Stimulated activated CD8-positive, alpha-beta memory T cell treated with anti-CD3 and anti-CD28 coated beads, Interleukin-4, amount 100 ng/mL, for 24 hours (primary cell): ENCODE results near the gene ABCA7.

ENCODE experiments used
- DNase-seq: peaks from one replicate; pipeline ENCODE4 v3.0.0-alpha.2; 2020; ENCODE audit warnings: low read depth

Gene ABCA7

DNA sequence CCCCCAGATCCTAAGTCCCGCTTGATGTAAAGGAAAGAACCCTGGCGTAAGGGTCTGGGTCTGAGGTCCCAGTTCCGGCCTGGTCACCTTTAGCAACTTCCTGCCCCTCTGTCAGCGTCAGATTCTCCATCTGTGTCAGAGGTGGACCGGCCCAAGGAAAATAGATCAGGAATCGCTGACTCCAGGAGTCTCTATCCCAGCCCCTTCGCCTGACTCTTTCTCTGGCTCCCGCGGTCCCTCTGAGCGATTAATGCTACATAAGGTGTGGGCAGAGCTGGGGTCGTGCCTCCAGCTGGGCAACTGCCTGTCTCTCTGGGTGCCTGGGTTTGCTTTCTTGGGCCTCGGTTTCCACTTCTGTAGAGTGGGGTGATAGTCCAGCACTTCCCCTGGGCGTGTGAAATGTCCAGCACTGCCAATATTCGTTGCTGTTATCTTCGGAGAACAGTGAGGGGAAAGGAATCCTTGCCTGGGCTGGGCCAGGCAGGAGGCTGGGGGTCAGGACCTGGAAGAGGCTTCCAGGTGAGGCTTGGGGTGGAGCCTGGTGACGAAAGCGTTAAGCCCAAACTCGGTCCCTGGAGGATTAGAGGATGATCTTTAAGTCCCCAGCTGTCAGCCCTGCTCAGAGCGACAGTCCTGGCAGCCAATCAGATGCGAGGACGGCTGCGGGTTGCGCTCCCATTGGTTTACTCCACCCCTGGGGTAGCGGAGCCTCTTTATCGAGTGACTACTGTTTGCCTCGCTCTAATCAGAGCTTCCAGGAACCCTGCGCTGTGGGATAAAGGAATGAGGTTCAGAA is 767 bp downstream of the ABCA7 start:
- peak; percentile 85 for DNase-seq

- no peak for DNase-seq
These were observed 1.4 kb downstream of the ABCA7 start for GRCh38 chr19:1041272-1041834.

- no peak for DNase-seq
These were observed 2.2 kb downstream of the ABCA7 start for GRCh38 chr19:1041835-1042685.

GRCh38 chr19:1042689-1043511 is 3.0 kb downstream of the ABCA7 start:
- no peak for DNase-seq

DNA sequence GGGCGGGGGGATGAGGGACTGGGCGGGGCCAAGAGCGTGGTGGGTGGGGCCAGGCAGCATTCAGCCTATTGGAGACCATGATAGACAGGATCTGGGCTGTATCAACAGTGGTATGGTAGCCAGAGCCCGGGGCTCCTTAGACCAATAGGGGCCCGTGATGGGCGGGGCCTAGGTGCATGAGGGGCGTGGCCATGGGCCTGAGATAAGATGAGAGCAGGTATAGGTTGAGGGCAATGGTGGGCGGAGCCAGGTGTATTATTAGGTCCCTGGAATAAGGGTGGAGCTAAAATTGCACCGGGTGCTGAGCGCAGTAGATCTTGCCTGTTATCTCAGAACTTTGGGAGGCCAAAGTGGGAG is 5.3 kb downstream of the ABCA7 start:
- peak; percentile 53 for DNase-seq

GRCh38 chr19:1046117-1046626 is 6.3 kb downstream of the ABCA7 start:
- DNase-seq: no peak

DNA sequence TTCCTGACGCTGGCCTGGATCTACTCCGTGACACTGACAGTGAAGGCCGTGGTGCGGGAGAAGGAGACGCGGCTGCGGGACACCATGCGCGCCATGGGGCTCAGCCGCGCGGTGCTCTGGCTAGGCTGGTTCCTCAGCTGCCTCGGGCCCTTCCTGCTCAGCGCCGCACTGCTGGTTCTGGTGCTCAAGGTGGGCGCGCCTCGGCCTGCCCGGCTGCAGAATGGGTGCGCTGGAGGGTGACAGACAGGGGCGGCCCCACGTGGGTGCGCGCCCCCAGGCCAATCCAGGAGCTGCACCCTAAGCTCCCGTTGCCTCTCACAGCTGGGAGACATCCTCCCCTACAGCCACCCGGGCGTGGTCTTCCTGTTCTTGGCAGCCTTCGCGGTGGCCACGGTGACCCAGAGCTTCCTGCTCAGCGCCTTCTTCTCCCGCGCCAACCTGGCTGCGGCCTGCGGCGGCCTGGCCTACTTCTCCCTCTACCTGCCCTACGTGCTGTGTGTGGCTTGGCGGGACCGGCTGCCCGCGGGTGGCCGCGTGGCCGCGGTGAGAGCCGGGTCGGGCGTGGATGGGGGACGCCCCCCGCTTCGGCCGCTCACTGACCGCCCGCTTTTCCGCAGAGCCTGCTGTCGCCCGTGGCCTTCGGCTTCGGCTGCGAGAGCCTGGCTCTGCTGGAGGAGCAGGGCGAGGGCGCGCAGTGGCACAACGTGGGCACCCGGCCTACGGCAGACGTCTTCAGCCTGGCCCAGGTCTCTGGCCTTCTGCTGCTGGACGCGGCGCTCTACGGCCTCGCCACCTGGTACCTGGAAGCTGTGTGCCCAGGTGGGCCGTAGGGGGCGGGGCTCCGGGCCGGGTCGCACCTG is 7.2 kb downstream of the ABCA7 start:
- DNase-seq: no peak

GRCh38 chr19:1047696-1048147 is 7.8 kb downstream of the ABCA7 start:
- DNase-seq: no peak

DNA sequence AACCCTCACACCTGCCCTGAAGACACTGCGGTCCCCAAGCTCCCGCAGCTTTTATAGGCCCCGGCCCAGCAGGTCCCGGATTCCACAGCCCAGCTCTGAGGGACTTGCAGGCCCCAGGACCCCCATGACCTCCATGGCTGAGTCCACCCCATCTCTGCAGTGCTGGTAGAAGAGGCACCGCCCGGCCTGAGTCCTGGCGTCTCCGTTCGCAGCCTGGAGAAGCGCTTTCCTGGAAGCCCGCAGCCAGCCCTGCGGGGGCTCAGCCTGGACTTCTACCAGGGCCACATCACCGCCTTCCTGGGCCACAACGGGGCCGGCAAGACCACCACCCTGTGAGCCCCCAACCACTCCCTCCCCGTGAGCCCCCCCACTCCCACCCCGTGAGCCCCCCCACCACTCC is 9.2 kb downstream of the ABCA7 start:
- DNase-seq: no peak

GRCh38 chr19:1049800-1050199 is 9.9 kb downstream of the ABCA7 start:
- no peak for DNase-seq

DNA sequence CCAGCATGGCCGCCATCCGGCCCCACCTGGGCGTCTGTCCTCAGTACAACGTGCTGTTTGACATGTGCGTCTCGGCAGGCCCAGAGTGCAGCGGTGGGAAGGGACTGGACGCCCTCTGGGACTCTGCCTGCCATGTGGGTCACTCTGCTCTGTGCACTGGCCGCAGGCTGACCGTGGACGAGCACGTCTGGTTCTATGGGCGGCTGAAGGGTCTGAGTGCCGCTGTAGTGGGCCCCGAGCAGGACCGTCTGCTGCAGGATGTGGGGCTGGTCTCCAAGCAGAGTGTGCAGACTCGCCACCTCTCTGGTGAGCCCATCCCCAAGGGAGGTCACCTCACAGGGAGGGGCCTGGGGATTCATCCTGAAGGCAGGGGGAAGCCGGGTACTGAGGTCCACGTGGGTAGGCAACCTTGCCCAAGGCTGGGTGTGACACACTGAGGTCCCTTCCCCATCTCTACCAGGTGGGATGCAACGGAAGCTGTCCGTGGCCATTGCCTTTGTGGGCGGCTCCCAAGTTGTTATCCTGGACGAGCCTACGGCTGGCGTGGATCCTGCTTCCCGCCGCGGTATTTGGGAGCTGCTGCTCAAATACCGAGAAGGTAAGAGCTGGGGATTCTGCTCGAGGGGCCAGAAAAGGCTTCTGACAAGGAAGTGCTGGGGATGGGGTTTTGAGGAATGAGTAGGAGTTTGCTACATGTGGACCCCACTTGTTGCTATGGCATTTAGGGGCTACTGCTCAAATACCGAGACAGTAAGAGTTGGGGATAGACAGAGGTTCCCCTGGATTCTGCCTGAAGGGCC is 11.3 kb downstream of the ABCA7 start:
- no peak for DNase-seq

- DNase-seq: no peak
These were observed 11.9 kb downstream of the ABCA7 start for GRCh38 chr19:1051791-1052190.

- no peak for DNase-seq
These were observed 12.6 kb downstream of the ABCA7 start for GRCh38 chr19:1052349-1052975.

- DNase-seq: no peak
These were observed 13.5 kb downstream of the ABCA7 start for GRCh38 chr19:1053176-1054101.

DNA sequence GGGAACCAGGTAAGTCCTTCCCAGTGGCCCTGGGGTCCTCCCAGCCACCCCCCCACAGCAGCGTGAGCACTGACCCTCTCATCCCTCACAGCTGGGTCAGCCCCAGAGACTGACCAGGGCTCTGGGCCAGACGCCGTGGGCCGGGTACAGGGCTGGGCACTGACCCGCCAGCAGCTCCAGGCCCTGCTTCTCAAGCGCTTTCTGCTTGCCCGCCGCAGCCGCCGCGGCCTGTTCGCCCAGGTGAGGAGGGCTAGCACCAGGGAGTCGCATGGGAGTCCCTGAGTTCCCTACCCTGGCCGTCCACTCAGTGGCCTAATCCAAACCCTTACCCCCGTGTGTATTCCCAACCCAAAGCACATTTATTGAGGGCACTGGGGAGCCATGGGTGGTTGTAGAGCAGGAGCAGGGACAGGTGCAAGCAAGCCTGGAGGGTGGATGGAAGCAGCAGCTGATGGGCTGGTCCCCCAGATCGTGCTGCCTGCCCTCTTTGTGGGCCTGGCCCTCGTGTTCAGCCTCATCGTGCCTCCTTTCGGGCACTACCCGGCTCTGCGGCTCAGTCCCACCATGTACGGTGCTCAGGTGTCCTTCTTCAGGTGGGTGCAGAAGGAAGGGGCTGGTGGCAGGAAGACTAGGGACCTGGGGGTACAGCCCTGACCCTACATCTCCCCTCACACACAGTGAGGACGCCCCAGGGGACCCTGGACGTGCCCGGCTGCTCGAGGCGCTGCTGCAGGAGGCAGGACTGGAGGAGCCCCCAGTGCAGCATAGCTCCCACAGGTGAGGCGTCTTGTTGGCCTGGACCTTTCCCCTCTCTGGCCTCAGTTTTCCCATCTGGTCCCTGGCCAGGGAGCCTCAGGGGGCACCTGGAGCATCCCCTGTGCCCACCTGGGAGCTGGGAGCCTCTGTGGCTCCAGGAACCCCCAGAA is 14.5 kb downstream of the ABCA7 start:
- no peak for DNase-seq

- no peak for DNase-seq
These were observed 15.1 kb downstream of the ABCA7 start for GRCh38 chr19:1055028-1055425.

GRCh38 chr19:1055886-1056620 is 16.1 kb downstream of the ABCA7 start:
- no peak for DNase-seq
